Activated naive CD4-positive, alpha-beta T cell treated with anti-CD3 and anti-CD28 coated beads, Interleukin-2, amount 50 U/mL, for 16 hours (primary cell): Measurements from ENCODE around the gene ADRB2.

Experiments used
- DNase-seq: peaks from one replicate; pipeline ENCODE4 v3.0.0-alpha.2; 2020

The ADRB2 gene

DNA sequence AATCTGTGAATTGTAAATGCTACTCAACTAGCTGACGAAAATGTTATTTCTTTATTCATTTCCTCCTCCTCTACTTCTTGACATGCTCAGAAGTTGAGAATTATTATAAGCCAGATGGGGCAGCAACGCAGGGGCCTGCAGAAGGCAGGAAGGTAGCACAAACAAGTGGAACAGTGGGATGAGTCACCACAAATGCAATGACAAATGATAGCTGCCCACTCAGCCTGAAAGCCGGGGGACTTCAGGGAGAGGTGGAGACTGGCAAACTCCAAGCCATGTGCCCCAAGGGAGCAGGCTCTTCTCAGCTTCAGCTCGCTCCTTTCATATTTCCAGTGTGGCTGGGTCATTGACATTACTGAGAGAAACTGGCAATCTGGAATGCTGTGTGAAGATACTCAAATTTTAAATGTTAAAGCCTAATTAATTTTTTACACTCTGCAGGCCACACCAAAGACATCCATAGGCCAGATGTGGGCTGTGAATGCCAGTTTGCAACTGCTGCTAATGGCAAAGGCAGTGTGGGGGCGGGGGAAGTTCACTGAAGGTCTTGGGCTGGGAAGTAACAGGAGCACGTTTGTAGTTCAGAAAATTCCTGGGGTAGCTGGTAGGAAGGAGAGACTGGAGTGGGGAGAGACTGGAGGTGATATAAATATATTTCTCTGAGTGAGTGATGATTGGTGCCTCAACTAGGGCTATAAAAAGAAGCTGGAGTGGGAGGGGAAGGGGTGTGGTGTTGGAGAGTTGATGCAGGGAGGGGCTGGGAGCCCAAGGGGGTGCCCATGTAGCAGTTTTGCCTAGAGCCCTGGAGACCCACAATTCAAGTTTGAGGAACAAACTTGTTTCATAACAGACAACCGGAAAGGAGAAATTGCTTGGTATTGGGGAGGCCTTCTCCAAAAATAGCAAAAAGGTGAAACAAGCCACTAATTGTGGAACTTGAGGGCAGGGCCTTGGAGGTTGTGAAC lies 20.8 kb upstream of the ADRB2 start:
- no peak for DNase-seq

DNA sequence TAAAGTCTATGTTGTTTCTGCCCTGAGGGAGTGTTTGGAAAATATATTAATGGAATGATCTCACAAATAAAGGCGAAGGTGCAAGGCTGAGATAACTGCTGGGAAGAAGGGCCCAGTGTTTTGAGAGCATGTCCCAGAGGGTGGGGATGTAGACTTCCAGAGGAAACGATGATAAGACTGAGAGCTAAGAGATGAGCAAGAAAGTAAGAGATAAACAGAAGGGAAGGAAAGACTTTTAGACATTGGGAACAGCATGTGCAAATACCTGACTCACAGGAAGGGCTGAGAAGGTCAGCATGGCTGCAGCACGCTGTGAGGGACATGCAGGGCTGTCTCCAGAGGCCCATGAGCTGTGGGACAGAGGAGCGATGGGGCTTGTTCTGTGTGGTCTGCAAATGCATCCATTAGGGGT lies 19.9 kb upstream of the ADRB2 start:
- no peak for DNase-seq

DNA sequence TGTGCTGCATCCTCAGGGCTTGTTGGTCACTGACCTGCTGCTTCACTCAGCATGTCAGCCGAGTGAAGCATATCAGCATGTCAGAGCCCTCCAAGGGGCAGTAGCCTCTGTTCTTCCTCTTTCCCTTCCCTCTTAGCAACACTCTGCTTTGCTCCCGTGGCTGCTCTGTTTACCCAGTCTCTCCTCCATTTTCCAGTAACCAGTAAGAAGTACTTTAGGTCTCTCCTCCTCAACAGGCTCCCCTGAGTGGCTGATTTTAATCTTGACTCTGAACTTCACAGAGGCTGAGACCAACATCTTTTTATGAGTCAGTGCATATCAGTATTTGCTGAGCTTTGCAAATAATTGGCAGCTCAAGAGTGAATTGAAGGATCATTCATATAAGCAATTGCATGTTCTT lies 18.6 kb upstream of the ADRB2 start:
- no peak for DNase-seq

DNA sequence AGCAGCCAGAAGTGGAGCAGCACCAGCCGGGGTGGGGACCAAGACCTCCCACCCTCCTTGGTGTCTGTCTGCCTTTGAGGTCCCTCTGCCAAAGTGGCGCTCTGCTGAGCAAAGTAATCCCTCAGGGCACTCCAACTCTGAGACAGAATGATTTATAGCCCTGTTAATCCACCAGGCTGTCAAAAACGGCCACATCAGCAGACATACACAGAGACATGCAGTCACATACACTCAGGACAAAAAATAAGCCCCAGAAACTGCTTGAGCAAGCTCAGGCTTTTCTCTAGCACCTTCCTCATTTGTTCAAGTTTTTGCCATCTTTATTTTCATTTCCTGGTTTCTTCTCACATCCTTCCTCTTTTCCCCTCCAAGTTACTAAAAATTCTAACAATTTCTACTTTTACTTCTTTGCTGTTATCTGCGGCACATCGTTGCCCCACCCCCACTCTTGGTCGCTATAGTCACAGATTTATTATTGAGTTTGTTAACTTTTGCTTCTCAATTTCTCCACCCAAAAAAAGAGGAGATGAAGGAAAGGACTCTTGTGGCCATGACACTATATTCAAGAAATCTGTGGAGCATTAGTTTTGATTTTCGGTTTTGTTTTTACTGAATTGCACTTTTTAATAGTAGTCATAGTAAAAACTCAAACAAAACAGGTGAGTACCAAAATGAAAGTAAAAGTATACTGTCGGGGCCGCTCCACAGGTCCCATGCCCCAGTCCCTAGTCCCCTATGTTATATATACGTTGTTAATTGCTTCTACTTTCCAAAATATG lies 17.4 kb upstream of the ADRB2 start:
- peak; percentile 41 for DNase-seq

DNA sequence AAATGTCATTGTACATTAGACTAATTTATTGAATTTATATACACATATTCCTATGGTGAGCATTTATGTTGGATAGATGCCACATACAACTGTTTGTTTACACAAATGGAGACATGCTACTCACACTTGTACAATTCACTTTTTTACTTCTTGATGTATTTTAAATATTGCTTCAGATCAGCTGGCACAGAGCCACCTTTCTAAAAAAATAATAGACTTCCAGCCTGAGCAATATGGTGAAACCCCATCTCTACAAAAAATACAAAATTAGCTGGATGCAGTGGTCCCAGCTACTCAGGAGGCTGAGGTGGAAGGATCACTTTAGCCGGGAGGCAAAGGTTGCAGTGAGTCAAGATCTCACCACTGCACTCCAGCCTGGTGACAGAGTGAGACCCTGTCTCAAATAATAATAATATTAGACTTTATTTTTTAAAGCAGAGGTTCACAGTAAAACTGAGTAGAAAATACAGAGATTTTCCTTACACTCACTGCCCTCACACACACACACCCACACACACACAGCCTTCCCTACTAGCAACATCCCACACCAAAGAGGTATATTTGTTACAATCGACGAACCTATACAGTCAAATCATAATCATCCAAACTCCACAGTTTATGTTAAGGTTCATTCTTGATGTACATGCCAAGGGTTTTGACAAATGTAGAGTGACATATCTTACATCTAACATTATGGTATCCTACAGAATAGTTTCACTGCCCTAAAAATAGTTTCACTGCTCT lies 16.5 kb upstream of the ADRB2 start:
- DNase-seq = no peak

DNA sequence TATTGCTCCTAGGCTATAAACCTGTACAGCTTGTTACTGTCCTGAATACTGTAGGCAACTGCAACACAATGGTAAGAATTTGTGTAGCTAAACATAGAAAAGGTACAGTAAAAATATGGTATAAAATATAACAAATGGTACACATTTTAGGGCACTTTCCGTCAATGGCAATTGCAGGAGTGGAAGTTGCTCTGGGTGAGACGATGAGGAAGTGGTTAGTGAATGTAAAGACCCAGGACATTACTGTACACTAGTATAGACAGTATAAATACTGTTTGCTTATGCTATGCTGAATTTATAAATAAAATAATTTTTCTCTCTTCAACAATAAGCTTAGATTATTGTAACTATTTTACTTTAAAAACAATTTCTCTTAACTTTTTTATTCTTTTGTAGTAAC lies 15.6 kb upstream of the ADRB2 start:
- no peak for DNase-seq

DNA sequence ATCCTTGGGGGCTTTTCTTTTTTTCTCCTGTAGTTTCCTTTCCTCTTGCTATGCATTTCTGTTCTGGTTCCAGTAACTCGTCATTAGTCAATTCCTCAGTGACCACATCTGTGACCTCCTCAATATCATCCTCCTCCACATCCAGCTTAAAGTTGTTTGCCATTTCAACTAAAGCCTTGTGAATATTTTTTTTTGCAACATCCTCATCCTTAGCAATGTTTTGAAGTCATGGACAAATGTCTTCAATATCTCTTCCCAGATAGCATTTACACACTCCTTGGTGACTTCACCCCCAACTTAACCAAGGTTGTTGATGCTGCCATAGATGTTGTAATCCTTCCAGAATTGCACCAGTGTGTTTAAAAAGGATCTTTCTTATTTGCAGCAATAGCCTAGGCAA lies 14.7 kb upstream of the ADRB2 start:
- no peak for DNase-seq

DNA sequence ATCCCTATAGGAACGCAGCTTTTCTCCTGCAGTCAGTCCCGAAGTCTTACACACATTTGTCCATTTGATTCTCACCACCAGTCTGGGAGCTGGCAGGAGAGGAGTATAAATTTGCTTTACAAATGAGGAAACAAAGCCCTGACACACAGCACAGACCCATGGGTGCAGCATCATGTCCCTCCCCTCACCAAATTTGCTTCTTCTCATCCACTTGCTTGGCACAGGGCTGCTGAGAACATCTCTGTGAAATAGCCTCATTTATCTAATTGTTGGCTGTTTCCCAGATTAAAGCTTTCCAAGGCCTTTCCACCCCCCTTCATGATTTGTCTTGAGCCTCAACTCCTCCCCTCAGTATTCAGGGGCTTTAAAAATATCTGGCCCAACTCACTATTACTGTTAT lies 11.3 kb upstream of the ADRB2 start:
- DNase-seq = no peak

DNA sequence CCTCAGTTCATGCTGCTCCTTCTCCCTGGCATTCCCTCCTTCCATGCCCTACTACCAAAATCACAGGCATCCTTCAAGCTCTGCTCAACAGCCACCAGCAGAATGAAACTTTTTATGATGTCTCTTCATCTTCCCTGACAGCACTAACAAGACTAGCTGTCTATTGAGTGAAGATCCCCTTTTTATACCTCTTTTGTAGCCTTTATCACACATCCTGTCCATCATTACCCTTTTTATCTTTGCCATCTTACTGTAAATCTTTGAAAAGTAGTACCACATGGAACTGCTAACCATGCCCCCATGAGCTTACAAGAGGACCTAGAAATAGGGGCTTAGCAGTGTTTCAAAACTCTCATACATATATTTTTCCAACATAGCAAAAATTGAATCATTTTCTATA lies 10.8 kb upstream of the ADRB2 start:
- DNase-seq = no peak

DNA sequence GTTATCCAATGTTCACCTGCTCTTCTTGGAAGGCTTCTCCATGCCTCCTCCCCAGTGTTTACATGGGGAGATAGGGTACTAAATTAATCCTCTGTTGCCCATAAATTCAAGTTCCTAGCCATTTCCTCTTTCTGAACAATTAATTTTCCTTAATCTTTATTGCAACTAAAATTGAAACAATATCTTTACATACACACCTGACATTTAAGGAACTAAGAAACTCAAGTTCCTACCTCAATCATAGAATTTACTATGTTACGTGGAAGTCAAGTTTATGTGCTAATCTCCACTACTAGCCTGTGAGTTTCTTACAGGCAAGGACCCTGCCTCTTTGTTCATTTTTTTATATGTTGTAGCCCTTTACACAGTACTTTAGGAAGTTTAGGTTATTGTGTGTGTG lies 10.1 kb upstream of the ADRB2 start:
- no peak for DNase-seq

DNA sequence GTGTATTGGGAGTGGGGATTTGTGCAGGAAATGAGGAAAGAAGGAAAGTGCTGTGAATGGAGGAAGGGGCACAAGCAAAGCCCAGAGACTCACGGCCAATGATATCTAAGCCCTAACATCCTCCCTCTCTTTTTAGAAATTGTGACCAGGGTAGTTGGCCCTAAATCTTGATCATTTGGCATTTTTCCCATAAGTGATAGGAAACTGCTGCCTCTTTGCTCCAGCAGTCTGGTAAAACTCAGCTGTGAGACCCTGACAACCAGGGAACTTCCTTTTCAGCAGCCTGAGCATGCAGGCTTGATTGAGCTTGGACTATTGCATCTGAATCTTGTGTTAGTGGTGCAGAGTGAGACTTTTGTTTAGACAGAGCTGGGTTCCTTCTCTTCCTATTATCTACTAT lies 9.6 kb upstream of the ADRB2 start:
- no peak for DNase-seq

DNA sequence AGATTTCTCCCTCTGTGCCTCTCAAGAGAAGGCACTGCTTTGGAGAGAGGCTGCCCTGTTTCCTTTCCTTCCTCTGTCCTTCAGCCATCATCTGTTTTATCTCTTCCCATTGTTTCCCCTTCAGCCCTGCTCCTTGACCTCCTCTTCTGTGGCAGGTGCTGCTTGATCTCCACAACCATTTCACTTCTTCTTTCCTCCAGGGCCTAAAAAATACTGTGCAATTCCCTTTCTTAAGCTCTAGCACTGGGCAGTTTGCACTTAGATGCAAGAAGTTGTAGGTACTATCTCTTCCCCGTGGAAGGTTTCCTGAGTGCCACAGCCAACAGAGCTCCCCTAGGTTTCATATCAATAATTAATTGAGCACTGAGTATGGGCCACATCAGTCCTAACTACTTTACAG lies 8.8 kb upstream of the ADRB2 start:
- DNase-seq = no peak

DNA sequence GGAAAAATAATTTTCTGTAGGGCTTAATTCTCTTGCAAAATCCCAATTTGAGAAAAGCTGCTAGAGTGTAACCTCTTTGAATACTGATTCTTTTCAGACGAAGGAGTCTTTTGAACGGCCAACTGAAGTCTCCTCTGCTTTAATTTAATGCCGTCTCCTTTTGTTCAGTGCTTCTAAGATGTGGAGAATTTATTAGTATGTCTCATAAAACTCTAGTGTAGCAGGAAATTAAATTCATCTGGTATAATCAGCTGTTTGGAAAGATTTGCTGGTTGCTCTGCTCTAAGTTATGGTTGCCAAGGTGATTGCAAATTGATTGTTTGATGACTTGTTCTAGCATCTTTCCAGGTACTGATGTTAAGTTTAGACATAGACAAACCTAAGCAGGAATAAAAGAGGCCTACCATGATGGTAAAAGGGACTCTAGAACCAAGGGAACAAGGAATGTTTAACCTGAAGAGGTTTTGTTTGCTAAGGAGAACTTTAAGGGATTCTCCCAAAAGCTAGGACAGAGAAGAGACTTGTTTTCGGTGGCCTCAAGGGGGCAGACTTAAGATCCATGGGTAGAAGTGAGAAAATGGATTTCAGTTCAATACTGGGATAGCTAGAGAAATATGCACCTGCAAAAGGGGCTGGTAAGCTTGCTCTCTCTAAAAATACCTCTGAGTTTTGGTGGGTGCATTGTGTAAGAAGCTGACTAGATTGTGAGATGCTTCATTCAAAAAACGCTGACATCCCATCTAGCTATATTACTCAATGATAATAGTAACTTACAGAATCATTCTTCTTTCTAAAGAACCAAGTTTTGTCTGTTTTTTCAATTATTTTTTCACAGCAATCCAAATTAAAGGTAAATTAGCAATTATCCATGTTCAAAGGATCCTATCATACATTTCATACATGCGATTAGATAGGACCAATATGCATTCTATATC lies 5.7 kb upstream of the ADRB2 start:
- no peak for DNase-seq

DNA sequence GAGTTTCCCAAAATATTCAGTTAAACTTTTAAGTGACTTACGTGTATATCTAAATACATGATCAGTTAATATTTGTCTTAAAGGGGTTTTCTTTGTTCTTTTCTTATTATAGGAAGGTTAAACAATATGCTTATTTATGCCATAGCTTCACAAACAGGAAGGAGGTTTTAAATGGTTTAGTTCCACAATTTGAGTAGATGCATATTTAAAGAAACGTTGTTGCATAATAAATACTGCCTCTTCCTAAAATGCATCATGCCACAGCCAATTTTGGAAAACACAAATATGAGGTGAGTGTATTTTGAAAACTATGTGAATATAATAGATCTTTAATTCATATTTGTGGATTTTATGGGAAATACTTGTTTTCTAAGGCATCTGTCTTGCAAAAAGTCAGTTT lies 2.5 kb upstream of the ADRB2 start:
- no peak for DNase-seq

DNA sequence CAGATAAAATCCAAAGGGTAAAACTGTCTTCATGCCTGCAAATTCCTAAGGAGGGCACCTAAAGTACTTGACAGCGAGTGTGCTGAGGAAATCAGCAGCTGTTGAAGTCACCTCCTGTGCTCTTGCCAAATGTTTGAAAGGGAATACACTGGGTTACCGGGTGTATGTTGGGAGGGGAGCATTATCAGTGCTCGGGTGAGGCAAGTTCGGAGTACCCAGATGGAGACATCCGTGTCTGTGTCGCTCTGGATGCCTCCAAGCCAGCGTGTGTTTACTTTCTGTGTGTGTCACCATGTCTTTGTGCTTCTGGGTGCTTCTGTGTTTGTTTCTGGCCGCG lies 727 bp upstream of the ADRB2 start:
- no peak for DNase-seq

DNA sequence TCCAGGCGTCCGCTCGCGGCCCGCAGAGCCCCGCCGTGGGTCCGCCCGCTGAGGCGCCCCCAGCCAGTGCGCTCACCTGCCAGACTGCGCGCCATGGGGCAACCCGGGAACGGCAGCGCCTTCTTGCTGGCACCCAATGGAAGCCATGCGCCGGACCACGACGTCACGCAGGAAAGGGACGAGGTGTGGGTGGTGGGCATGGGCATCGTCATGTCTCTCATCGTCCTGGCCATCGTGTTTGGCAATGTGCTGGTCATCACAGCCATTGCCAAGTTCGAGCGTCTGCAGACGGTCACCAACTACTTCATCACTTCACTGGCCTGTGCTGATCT lies 294 bp downstream of the ADRB2 start:
- no peak for DNase-seq

DNA sequence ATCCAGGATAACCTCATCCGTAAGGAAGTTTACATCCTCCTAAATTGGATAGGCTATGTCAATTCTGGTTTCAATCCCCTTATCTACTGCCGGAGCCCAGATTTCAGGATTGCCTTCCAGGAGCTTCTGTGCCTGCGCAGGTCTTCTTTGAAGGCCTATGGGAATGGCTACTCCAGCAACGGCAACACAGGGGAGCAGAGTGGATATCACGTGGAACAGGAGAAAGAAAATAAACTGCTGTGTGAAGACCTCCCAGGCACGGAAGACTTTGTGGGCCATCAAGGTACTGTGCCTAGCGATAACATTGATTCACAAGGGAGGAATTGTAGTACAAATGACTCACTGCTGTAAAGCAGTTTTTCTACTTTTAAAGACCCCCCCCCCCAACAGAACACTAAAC lies 1.3 kb downstream of the ADRB2 start:
- DNase-seq = no peak

DNA sequence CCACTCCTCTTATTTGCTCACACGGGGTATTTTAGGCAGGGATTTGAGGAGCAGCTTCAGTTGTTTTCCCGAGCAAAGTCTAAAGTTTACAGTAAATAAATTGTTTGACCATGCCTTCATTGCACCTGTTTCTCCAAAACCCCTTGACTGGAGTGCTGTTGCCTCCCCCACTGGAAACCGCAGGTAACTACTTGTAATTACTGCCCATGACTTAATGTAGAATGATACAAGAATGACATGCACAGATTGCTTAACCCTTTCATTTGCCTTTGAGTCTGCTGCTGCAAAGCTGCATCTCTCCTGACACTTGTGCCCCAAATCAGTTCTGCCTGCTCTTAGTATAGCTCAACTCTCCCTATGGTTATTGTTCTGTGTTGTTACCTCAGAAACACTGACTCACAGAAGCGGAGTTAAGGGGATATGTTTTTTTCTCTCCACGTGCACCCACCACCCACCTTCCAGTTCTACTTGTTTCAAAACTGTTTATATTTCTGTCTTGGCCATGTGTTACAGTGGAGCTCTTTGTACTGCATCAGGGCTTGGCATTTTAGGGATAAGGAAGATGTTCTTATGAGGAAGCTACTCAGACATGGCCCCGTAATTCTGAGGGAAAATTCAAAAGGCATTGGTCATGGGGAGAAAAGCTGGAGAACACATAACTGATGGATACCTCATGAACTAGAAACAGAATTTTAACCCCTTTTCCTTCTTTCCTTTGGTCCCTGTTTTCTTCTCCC lies 2.3 kb downstream of the ADRB2 start:
- no peak for DNase-seq

DNA sequence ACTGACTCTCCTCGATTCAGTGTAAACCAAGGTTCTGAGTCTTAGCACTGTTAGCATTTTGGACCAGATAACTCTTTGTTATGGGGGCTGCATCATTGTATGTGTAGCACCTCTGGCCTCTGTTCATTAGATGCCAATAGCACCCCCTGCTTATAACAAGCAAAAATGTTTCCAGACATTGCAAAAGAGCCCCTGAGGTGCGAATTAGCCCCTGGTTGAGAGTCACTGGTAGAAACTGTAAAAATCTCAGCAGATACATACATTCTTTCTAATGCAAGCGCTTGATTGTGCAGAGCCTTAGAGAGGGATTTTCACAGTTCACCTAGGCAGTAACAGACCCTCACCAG lies 2.8 kb downstream of the ADRB2 start:
- no peak for DNase-seq

DNA sequence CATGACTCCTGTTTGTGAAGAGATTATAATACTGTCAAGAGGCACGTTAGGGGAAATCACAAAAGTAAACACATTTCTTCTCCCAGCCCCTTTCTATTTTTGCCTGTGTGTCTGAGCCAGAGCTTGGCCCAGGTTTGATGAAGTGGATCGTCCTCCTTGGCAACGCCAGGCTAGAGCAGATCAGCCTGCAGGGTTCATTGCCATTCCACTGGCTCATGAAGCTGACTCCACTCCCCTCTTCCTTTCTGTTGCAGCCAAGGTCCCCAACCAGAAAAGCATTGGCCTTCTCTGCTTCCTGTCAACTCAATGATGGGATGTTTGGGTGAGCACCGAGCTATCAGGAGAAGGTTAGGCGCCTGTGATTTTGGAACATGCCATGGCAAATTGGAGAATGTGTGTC lies 3.3 kb downstream of the ADRB2 start:
- no peak for DNase-seq

DNA sequence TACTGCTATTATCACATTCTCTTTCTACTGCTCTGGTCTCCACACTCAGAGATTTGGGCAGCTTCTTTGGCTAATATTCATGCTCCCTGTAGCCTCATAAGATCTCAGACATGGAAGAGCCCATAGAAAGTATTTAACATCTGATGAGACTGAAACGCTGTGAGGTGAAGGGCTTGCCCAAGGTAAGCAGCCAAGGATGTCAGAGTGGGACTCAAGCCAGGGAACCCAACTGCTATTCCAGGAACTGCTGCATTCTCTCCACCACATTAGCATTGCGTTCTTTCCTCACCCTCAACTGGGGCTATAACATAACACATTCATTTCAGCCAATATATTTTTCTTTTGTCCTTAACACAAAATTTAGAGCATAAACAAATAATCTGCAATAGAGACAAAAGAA lies 3.8 kb downstream of the ADRB2 start:
- no peak for DNase-seq
